ENCODE data around the gene LOXL1. TPM values are rescaled to one million over a fixed set of nuclear protein-coding genes. Genes with fewer than 3 reads are reported as not detected.

Gene LOXL1
- total and polyA plus RNA-seq, 10 of the 15 experiments (the other 5 are each of a cell fraction or from before 2014, with no cell fraction given), result 0.07 to 0.15 TPM; not detected in 8

- Histone ChIP-seq H3K36me3 (ENCODE audit: control insufficient read depth in 2 of 2, insufficient read depth in 2 of 2, low read length in 1 of 2) (no peaks in the 10 kb centered on the region), H3K9me3 (replicated peaks; ENCODE audit: control insufficient read depth, insufficient read depth, low read length) (no peaks in the 10 kb centered on the region), H3K4me1 (ENCODE audit: control insufficient read depth, insufficient read depth, low read length) (peaks cover 22% of the 10 kb centered on the region), H3K4me2 (ENCODE audit: control insufficient read depth, insufficient read depth) (peak overlapping the region; percentile 96), H3K79me2 (ENCODE audit: control insufficient read depth, insufficient read depth, low read length) (no peaks in the 10 kb centered on the region), H2AFZ (ENCODE audit: control insufficient read depth, low read depth, low read length) (peak overlapping the region; percentile 93), H3K9ac (ENCODE audit: control insufficient read depth, insufficient read depth, low read length) (peak overlapping the region; percentile 64), H3K27me3 (replicated peaks in 1 of 2; ENCODE audit: control insufficient read depth in 2 of 2, insufficient read depth in 2 of 2, low read length in 1 of 2) (no peaks in the 10 kb centered on the region), H4K20me1 (ENCODE audit: control insufficient read depth, insufficient read depth) (no peaks in the 10 kb centered on the region), H3K4me3 (peak overlapping the region; percentile 50; the same call in 1 of the 2 replicates), H3K27ac (ENCODE audit: control insufficient read depth, insufficient read depth) (peak overlapping the region; percentile 86)
- SMC1A ChIA-PET (ENCODE audit: uncharacterized antibody, unreplicated experiment), result interaction anchor here (1.0 to 1.3 kb wide), 3 partner anchors 9 to 42 kb away, joined by 3 to 7 read pairs (median 3); no protein-coding TSS in a partner anchor
- CTCF ChIA-PET, result interaction anchor here (0.6 to 2.5 kb wide), 17 partner anchors 10 to 446 kb away, joined by 3 to 20 read pairs (median 4); partner anchors contain the start of gene PML
- POLR2A ChIA-PET, result interaction anchor here (0.6 to 0.8 kb wide), 2 partner anchors 57 to 230 kb away, joined by 3 to 5 read pairs; no protein-coding TSS in a partner anchor
- FAIRE-seq (peak; percentile 18), DNase-seq (ENCODE audit: low read depth, low spot score) (no peak), ATAC-seq (peak; percentile 60)
- in situ Hi-C loops (cut with MboI), result loop anchor here (10.0 kb wide), 1 partner anchor 340 kb away; no protein-coding TSS in a partner anchor
- RAD21 ChIA-PET (ENCODE audit: unreplicated experiment), result interaction anchor here (0.7 to 2.9 kb wide), 2 partner anchors 14 to 259 kb away, joined by 3 to 10 read pairs; no protein-coding TSS in a partner anchor
- TF ChIP-seq PKNOX1 (IDR thresholded peaks at IDR 0.05) (peak; percentile 55; the same call in 1 of the 2 replicates), RELB (IDR thresholded peaks at IDR 0.05; ENCODE audit: low read depth) (no peak), TBL1XR1 (IDR thresholded peaks at IDR 0.05; ENCODE audit: low read depth, low read length) (0 out of 2 replicates have a peak, but pooled peaks have one; percentile 7), POLR2AphosphoS2 (IDR thresholded peaks at IDR 0.05; ENCODE audit: low read depth, low read length) (no peak), TCF12 (IDR thresholded peaks at IDR 0.05; ENCODE audit: low read depth, low read length) (no peak), IKZF1 (conservative IDR thresholded peaks at IDR 0.05) (peak; percentile 26; the same call in 1 of the 2 replicates), NR2F1 (conservative IDR thresholded peaks at IDR 0.05) (0 out of 2 replicates have a peak, but pooled peaks have one; percentile 12)
- 4% methylated on average over 13 of the region's 13 CpGs for WGBS (ENCODE audit: insufficient coverage, insufficient replicate concordance, low lambda C conversion rate, missing lambda C conversion rate)
- no TSS peak for BruUV-seq (replicated peaks)
- intact Hi-C loops (cut with micrococcal nuclease; ENCODE audit: unreplicated experiment), result no loop called here
Observed at GRCh38 chr15:73965094-73965757, 39.0 kb downstream of the LOXL1 start.
